WI38 (cell line): ENCODE data around the gene UNC79.

ENCODE experiments used
- H3K4me3 ChIP-seq: 2 replicates; pipeline ENCODE4 v1.5.1; 2011; ENCODE audit warnings: low read depth, mild to moderate bottlenecking, control low read depth, low read length
- CTCF ChIP-seq: IDR thresholded peaks from 2 replicates; pipeline ENCODE4 v1.5.1; 2012; ENCODE audit warnings: low read depth, mild to moderate bottlenecking, control low read depth, low read length

Gene UNC79

GRCh38 chr14:93536945-93537344, 106.2 kb downstream of the UNC79 start:
- no peak overlapping the region for H3K4me3 ChIP-seq
- TF ChIP-seq CTCF: no peak

DNA sequence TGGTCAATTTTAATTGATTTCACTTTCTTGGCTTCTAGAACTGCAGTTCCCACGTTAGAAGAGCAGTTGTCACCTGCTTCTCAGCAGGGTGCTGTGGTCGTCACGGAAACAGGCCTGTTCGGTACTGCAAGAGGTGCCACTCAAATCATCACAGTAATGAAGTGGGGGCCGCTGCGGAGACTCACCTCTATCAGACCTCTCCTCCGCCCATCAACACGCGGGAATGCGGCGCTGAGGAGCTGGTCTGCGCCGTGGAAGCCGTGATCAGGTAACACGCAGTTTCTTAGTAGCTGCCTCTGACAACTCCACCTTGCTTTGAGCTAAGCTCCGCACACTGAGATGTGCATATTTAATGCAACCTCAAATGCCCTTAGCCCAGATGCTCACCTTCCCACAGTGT, 107.2 kb downstream of the UNC79 start:
- TF ChIP-seq CTCF: no peak

GRCh38 chr14:93538413-93538812, 107.7 kb downstream of the UNC79 start:
- no peak for TF ChIP-seq CTCF
- H3K4me3 ChIP-seq: no peak overlapping the region

More for the DNA sequence above, 107.2 kb downstream of the UNC79 start:
- no peak overlapping the region for H3K4me3 ChIP-seq

- TF ChIP-seq CTCF: no peak
- no peak overlapping the region for H3K4me3 ChIP-seq
These were observed 109.5 kb downstream of the UNC79 start for GRCh38 chr14:93540235-93540634.

GRCh38 chr14:93543766-93544165, 113.0 kb downstream of the UNC79 start:
- H3K4me3 ChIP-seq: no peak overlapping the region
- no peak for TF ChIP-seq CTCF

- H3K4me3 ChIP-seq: no peak overlapping the region
- no peak for TF ChIP-seq CTCF
These were observed 113.5 kb downstream of the UNC79 start for GRCh38 chr14:93544212-93544611.

DNA sequence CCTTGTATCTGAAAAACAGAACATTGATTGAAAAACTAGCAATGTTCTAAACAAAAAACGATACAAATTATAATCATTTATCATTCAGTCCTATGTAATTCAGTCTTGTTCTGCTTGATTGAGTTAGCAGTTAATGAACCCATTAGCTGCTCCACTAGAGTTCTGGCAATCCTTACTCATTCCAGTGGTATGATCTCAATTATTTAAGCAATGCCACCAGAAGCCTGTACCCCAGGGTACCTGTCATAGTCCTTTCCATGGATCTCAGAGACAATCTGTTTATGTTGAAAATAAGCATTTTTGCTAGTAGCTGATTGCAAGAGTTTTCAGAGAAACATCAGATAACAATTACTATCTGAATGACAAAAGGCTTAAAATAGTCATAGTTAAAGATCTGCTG, 115.9 kb downstream of the UNC79 start:
- no peak for TF ChIP-seq CTCF
- H3K4me3 ChIP-seq: no peak overlapping the region
